CD4-positive, alpha-beta T cell (primary cell): Measurements from ENCODE around the gene GARS1. TPM values are rescaled to one million over a fixed set of nuclear protein-coding genes. Genes with fewer than 3 reads are reported as not detected.

Source experiments
- ATAC-seq: fragments of 200-7000 bp; cut with Tn5 transposase; one replicate; pipeline ENCODE4 v1.10.0; 2022; ENCODE audit warnings: mild to moderate bottlenecking; ENCODE audit not compliant: poor library complexity
- CTCF ChIA-PET: fragments of 350-600 bp; sonication (Branson Sonifier 250); formaldehyde crosslinking; loops from one replicate; lab custom pipeline; 2021; ENCODE audit warnings: antibody characterized with exemption, inconsistent platforms; lab: Charles Lee
- POLR2A ChIA-PET: fragments of 350-600 bp; sonication (Branson Sonifier 250); formaldehyde crosslinking; loops from one replicate; lab custom pipeline; 2021; ENCODE audit warnings: antibody characterized with exemption, inconsistent platforms; lab: Charles Lee
- DNase-seq, 14 experiments: peaks; one replicate each; pipeline ENCODE4 v3.0.0-alpha.2; 2013 to 2020; ENCODE audit warnings: mixed read lengths in 2 of 14
- H3K27ac ChIP-seq, 2 donors: one replicate each; pipeline versions ENCODE4 v1.5.1 to v1.7.0; 2013; ENCODE audit warnings: low read length in 2 of 2, low read depth in 1 of 2, mild to moderate bottlenecking in 1 of 2
- H3K27me3 ChIP-seq, 2 experiments: 1 replicate in 1 of 2; 2 replicates in 1 of 2; pipeline versions ENCODE4 v1.6.1 to v1.7.0; 2013; ENCODE audit warnings: low read length in 2 of 2, control low read depth in 1 of 2, mild to moderate bottlenecking in 1 of 2, moderate library complexity in 1 of 2; ENCODE audit not compliant: insufficient read depth in 2 of 2, control insufficient read depth in 1 of 2
- H3K36me3 ChIP-seq: one replicate; pipeline ENCODE4 v1.6.1; 2013; ENCODE audit warnings: low read length, control low read depth; ENCODE audit not compliant: insufficient read depth
- H3K4me1 ChIP-seq: one replicate; pipeline ENCODE4 v1.6.1; 2013; ENCODE audit warnings: low read length, control low read depth; ENCODE audit not compliant: insufficient read depth
- H3K4me3 ChIP-seq: one replicate; pipeline ENCODE4 v1.5.1; 2013; ENCODE audit warnings: mild to moderate bottlenecking, low read length, moderate library complexity
- H3K9me3 ChIP-seq, 2 experiments: 1 replicate in 1 of 2; 2 replicates in 1 of 2; pipeline versions ENCODE4 v1.6.1 to v1.7.0; 2013; ENCODE audit warnings: low read length in 2 of 2, mild to moderate bottlenecking in 2 of 2, control low read depth in 1 of 2, moderate library complexity in 1 of 2; ENCODE audit not compliant: control insufficient read depth in 1 of 2, insufficient read depth in 1 of 2
- H3K27ac Mint-ChIP-seq: one replicate; pipeline ENCODE4 v1.8.0; 2020; ENCODE audit warnings: mixed read lengths
- H3K27me3 Mint-ChIP-seq: one replicate; pipeline ENCODE4 v1.8.0; 2021; ENCODE audit warnings: mixed read lengths
- H3K36me3 Mint-ChIP-seq: one replicate; pipeline ENCODE4 v1.8.0; 2021; ENCODE audit warnings: low read depth, mixed read lengths
- H3K4me1 Mint-ChIP-seq: one replicate; pipeline ENCODE4 v1.8.0; 2021; ENCODE audit warnings: low read depth, mixed read lengths
- H3K4me3 Mint-ChIP-seq: one replicate; pipeline ENCODE4 v1.8.0; 2020; ENCODE audit warnings: mild to moderate bottlenecking, mixed read lengths
- H3K9me3 Mint-ChIP-seq: one replicate; pipeline ENCODE4 v1.8.0; 2020; ENCODE audit warnings: mixed read lengths
- CTCF ChIP-seq: fragments of 200-600 bp; IDR thresholded peaks from one replicate; pipeline ENCODE4 v1.8.0; 2022; ENCODE audit warnings: antibody characterized with exemption, mild to moderate bottlenecking
- intact Hi-C, 2 experiments: fragments of 100-400 bp; cut with DNase I in 1 of 2; cut with micrococcal nuclease in 1 of 2; formaldehyde crosslinking; loops; one replicate each; pipeline versions ENCODE4 v1.15.1 to v1.9.0; 2023 to 2025; cut with DNase I, micrococcal nuclease
- total RNA-seq, 174 experiments: library from RNA in 2 of 174; stranded (reverse) in 2 of 174; gene quantifications; one replicate each; pipeline ENCODE4 v1.2.3 and lab custom pipeline; 2021 to 2026

GARS1 gene
- total RNA-seq, 2 experiments from 2014 or later: 127 to 132 TPM

DNA sequence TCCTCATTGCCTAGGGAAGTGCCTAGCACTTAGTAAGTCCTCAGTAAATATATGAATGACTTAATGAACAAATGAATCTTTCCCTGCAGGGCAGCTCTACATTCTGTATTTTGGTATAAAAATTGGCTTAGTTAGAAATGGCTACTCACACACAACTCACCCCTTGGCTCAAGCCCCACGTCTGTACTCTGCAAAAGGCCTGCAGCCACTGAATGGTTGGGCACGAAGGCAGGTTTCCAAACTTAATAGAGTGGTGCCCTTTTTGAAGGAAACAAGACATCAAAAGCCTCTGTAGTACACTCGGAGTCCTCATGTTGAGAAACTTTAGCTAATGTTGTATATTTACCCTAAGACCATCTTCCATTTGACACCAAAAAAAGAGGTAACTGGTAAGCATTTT, 51.0 kb downstream of the GARS1 start:
- Histone ChIP-seq H3K9me3 (no peaks in the 10 kb centered on the region), H3K4me1 (no peaks in the 10 kb centered on the region), H3K27me3 (no peaks in the 10 kb centered on the region), H3K36me3 (peaks cover 3% of the 10 kb centered on the region), H3K27ac (no peak overlapping the region), H3K4me3 (no peak overlapping the region)
- POLR2A ChIA-PET: no interaction called here
- DNase-seq (no peak), ATAC-seq (no peak)
- Mint-ChIP-seq H3K9me3 (no peaks in the 10 kb centered on the region), H3K4me1 (no peaks in the 10 kb centered on the region), H3K27me3 (no peaks in the 10 kb centered on the region), H3K27ac (no peak overlapping the region), H3K4me3 (no peak overlapping the region), H3K36me3 (peaks cover 17% of the 10 kb centered on the region)
- intact Hi-C loops: no loop called here
- CTCF ChIA-PET: interaction anchor here (1.0 kb wide), 1 partner anchor 17 kb away, joined by 3 read pairs; no protein-coding TSS in a partner anchor
- no peak for TF ChIP-seq CTCF

- POLR2A ChIA-PET: interaction anchor here (0.9 kb wide), 1 partner anchor 13 kb away, joined by 3 read pairs; no protein-coding TSS in a partner anchor
- Mint-ChIP-seq H3K4me3 (no peak overlapping the region), H3K27ac (no peak overlapping the region), H3K9me3 (no peaks in the 10 kb centered on the region), H3K36me3 (peaks cover 17% of the 10 kb centered on the region), H3K4me1 (no peaks in the 10 kb centered on the region), H3K27me3 (no peaks in the 10 kb centered on the region)
- Histone ChIP-seq H3K4me1 (no peaks in the 10 kb centered on the region), H3K27ac (no peak overlapping the region), H3K27me3 (no peaks in the 10 kb centered on the region), H3K9me3 (no peaks in the 10 kb centered on the region), H3K36me3 (peaks cover 3% of the 10 kb centered on the region), H3K4me3 (no peak overlapping the region)
- no peak for ATAC-seq
- CTCF ChIA-PET: interaction anchor here (1.0 kb wide), 1 partner anchor 18 kb away, joined by 3 read pairs; no protein-coding TSS in a partner anchor
- DNase-seq: no peak
- intact Hi-C loops: no loop called here
- TF ChIP-seq CTCF: no peak
These were observed 51.5 kb downstream of the GARS1 start for GRCh38 chr7:30646154-30646553.

DNA sequence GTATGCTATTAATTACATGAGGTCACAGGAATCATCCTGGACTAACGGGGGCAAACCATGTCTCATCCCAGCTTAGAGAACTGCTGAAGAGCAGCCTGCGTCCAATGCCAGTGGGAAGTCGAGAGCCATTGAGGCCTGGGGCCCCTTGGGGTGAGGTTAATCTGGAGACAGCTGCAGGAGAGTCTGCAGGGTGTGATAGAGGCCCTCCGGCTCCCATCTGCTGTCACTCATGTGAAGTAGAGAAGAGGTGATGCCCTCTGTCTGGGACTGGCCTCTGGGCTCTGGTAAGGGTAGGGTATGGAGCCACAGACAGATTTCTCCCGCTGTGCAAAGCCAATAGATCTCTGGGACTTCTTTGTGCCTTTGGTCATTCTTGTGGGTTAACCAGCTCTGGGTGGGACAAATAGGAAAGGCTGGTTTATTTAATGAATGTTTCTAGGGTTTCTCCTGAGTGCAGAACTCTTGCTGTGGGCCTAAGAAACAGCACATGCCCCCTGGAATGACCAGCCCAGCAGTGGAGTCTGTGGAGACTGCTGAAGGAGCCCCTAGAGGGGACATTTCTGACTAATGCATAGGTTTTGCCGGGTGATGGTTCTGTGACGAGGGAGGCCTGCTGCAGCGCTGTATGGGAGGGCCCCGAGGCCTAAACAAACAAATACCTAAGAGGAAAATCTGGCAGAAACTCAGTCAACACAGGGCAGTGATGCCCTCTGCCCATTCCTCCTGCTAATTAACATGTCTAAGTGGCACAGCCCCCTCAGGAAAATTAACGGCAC, 53.1 kb downstream of the GARS1 start:
- no peak for TF ChIP-seq CTCF
- no peaks in the 10 kb centered on the region for H3K9me3 ChIP-seq
- ChIA-PET CTCF (no interaction called here), POLR2A (no interaction called here)
- H3K36me3 ChIP-seq: peaks cover 3% of the 10 kb centered on the region
- H3K4me3 Mint-ChIP-seq: no peak overlapping the region
- no peaks in the 10 kb centered on the region for H3K4me1 Mint-ChIP-seq
- intact Hi-C loops: no loop called here
- H3K27ac Mint-ChIP-seq: no peak overlapping the region
- no peak overlapping the region for H3K27ac ChIP-seq
- no peak for DNase-seq
- H3K4me1 ChIP-seq: no peaks in the 10 kb centered on the region
- ATAC-seq: no peak
- peaks cover 15% of the 10 kb centered on the region for H3K36me3 Mint-ChIP-seq
- H3K9me3 Mint-ChIP-seq: no peaks in the 10 kb centered on the region
- H3K4me3 ChIP-seq: no peak overlapping the region
- H3K27me3 Mint-ChIP-seq: no peaks in the 10 kb centered on the region
- no peaks in the 10 kb centered on the region for H3K27me3 ChIP-seq
